Renal pelvis (tissue), 12 donors: Measurements from ENCODE around the gene CP. TPM values are rescaled to one million over a fixed set of nuclear protein-coding genes. Genes with fewer than 3 reads are reported as not detected.
"Not testable (repeated sequence)": the region's sequence is repeated elsewhere in the genome, so short reads cannot be mapped to it uniquely, and the experiment has no call there.

ENCODE experiments used
- DNase-seq: peaks from one replicate; pipeline ENCODE4 v3.0.0-alpha.2; 2013
- long read RNA-seq, 16 experiments: transcript quantifications; one replicate each; lab custom pipeline, GENCODE V29; 2026
- polyA plus RNA-seq, 3 donors: library from polyadenylated mRNA; unstranded; fragments of 120-200 nt; gene quantifications; one replicate each; pipeline ENCODE4 v1.2.1, GENCODE V29; 2013; ENCODE audit not compliant: insufficient read length in 3 of 3

The CP gene
- polyA plus RNA-seq = under 1 TPM; 0.33 to 0.70 (median 0.43) TPM
- long read RNA-seq, donor 1, partial matches to known transcripts = 28 of 28 reads
- long read RNA-seq, donor 1, other reads (novel, unspliced or antisense) = 0 of 28 reads
- long read RNA-seq, donor 2 = 0 reads
- long read RNA-seq, donor 3 = 0 reads
- long read RNA-seq, donor 4 = 0 reads
- long read RNA-seq, donor 5 = 0 reads
- long read RNA-seq, donor 6 = 0 reads
- long read RNA-seq, donor 7 = 0 reads
- long read RNA-seq, donor 8 = 0 reads
- long read RNA-seq, donor 9 = 0 reads
- long read RNA-seq, donor 10 = 0 reads
- long read RNA-seq, donor 11 = 0 reads
- long read RNA-seq, donor 12 = 0 reads
- long read RNA-seq, donor 13, partial matches to known transcripts = 53 of 53 reads
- long read RNA-seq, donor 13, other reads (novel, unspliced or antisense) = 0 of 53 reads
- long read RNA-seq, donor 14 = 0 reads
- long read RNA-seq, donor 15, partial matches to known transcripts = 50 of 50 reads
- long read RNA-seq, donor 15, other reads (novel, unspliced or antisense) = 0 of 50 reads
- long read RNA-seq, donor 16, partial matches to known transcripts = 28 of 28 reads
- long read RNA-seq, donor 16, other reads (novel, unspliced or antisense) = 0 of 28 reads

DNA sequence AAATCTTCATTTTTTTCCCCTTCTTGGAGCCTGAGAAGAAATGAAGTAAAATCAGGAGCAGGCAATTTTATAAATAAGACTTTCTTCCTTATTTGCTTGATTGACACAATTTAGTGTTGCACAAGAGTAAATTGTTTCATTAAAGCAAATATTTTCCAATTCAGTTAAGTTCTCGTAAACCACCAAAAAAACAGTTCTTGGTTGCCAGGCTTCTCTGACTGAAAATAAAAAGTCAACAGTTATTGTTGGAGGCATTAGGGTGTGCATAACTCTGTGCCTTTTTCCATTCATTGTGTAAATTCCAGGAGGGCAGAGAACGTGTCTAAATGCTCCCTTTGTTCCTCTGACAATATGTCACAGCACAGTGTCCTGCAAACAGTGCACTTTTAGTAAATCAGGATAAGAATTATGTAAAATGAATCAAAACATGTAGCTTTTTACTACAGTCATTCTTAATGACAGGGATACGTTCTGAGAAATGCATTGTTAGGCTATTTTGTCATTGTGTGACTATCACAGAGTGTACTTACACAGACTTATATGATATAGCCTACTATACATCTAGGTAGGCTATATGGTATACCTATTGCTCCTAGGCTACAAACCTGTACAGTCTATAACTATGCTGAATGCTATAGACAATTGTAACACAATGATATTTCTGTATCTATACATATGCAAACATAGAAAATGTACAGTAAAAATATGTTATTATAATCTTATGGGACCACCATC lies at the start of gene CP:
CP (minus strand) TSS at position 47 of the 735 bp plus-strand sequence; CDS start at position 10, 37 bp downstream.
- no peak for DNase-seq

DNA sequence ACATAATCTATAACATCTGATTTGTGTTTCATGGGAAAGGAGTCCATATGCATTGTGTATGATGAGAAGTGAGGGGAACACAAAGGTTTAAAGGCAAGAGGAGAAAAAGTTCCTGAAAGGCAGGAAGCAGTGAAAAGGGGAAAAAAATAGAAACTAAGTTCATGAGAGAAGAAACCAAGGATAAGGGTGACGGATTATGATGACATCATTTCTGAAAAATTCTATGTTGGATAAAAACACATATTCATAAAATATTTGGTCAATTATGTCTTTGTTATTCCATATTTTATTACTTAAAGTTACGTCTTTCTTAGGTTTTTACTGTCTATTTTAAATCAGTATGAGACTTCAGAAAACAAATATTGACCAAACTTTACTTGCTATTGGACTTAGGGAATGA lies 48.6 kb upstream of the CP start:
- DNase-seq = no peak

DNA sequence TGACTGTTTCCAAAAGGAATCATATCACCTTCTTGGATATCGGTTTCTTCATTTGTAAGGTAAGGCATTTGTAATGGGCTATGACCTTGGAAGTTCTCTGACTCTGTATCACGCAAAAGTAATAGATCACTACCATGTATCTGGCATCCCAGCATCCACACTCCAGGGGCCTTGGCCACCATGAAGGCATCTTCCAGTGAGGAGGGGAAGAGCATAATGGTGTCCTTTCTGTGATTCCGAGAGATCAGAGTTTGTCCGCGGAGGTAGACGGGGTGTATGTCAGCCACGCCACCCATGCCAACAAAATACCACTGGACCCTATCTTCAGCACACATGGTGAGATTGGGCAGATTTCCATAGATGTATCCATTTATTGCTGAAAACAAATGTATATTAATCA lies 48.1 kb upstream of the CP start:
- no peak for DNase-seq

DNA sequence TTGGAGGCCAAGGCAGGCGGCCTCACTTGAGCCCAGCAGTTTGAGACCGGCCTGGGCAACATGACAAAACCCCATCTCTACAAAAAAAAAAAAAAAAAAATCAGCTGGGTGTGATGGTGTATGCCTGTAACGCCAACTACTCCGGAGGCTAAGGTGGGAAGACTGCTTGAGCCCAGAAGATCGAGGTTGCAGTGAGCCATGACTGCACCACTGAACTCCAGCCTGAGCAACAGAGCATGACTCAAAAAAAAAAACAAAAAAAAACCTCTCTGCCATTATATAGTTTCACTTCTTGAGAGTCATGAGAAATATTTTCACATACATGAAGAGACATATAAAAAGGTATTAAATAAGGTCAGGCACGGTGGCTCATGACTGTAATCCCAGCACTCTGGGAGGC lies 45.9 kb upstream of the CP start:
- no peak for DNase-seq

DNA sequence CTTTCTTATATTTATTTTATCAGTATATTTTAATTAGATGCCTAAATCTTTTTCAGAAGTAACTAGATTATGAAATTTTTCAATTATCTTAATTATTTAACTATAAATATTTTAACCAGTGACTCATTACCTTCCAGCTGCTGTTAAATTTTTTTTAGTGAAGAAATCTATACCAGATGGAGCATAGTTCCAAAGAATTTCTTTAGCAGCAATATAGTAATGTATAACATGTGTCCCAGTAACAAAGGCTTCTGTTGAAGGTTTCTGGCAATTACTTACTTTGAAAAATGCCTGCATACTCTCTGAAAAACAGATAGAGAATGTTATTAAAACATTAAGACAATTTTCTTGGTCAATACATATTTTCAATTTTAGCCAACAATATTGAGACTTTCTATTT lies 45.1 kb upstream of the CP start:
- no peak for DNase-seq

DNA sequence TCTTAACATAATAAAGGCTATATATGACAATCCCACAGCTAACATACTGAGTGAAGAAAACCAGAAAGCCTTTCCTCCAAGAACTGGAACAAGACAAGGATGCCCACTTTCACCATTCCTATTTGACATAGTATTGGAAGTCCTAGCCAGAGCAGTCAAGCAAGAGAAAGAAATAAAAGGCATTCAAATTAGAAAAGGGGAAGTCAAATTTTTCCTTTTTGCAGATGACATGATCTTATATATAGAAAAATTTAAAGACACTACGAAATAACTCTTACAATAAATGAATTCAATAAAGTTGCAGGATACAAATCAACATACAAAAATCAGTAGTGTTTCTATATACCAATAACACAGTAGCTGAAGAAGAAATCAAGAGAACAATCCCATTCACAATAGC lies 42.2 kb upstream of the CP start:
- no peak for DNase-seq

DNA sequence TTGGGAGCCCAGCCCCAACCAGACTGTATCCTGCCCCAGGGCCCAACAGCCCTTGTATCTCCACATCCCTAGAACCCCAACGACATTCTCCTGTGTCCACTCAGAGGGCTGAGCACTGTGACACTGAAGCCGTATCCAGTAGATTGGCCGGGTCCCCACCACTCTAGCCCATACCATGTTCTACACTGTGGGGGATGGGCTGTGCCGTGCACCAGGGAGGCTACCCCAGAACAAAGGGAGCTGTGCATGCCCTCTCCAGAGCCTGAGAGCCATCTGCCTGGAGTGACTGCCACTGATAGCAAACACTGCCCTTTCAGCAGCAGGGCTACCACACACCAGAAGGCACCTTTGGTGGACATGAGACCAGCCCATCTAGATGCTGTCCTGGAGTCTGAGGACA lies 37.1 kb upstream of the CP start:
- no peak for DNase-seq

DNA sequence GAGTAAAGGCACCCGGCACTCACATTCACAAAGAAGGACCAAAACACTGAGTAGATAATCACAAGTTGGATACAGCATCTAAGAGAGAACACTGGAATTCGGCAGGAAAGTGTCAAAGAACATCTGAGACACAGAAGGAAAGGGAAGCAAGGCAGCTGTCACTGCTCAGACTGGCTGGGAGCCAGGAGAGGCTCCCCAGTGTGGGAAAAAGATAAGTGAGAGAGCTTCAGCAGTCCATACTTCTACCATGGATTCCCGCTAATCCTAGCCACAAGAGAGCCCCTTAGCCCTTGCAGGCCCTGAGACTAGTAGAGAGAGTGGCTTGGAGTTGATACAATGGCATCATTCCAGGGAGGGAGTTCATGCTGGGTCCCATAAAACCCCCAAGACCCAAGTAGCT lies 36.7 kb upstream of the CP start:
- DNase-seq = no peak

DNA sequence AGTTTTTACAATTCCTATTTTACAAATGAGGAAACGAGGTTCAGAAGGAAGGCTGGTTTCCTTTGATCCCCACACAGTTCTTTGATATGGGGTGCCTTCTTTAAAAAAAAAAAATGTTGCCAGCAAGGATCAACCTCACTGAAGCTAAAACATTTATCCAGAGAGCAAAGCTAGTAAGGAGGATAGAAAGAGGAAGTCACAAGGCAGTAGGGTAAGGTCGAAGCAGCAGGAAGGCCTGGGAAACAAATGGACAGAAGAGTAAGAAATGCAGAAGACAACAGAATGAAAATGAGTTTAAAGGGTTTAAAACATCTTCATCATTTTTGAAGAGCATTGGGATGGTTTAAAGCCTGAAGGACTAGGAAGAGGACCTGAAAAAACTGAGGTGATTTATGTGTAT lies 30.6 kb upstream of the CP start:
- no peak for DNase-seq

DNA sequence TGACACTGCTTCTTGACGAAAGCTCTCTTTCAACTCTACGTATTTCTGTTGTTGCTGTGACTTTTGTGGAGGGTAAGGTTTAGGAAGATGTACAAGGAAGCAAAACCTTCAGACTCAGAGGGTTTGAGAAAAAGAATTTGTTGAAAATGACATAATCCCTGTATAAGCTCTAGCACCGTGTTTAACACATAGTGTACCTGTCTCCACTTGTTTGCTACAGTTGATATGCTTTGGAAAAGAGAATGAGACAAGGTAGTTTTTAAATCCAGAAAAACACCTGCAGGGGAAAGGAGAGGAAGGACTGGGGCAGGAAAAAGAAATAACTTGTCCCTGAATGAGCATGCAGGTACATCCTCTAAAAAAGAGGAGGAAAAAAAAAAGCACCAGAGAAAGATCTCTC lies 29.6 kb upstream of the CP start:
- DNase-seq = no peak

DNA sequence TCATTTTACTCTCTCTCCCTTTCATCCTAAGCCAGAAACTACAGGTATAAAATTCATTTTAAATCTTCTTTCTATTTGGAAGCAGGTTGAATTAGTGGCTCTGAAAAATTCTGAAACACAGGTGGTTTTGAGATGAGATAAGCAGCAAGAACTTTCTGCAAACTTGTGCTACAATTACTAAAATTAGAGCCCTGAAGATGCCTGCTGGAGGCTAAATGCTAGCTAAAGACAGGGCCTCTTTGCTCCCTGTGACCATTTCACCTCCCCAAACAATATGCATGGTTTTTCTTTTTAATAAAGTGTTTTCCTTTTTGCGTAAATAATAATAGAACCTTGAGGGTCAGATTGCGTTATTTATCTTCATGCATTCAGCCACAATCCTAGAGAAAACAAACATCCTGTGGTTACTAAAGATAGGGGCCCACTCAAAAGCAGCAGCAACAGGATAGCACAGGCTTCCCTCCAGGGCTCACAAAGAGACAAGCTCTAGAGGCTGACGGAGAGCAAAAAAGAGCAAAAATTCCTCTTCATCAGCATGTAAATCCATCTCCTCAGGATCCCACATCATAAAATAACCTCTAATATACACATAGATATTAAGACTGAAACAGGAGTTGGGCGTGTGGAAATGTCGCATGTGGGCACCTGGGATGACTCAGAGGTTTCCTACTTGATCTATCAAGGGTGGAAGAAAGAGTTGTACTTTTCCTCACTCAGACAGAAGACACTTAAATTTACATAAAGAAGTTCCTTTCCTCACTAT lies 26.5 kb upstream of the CP start:
- DNase-seq = no peak

DNA sequence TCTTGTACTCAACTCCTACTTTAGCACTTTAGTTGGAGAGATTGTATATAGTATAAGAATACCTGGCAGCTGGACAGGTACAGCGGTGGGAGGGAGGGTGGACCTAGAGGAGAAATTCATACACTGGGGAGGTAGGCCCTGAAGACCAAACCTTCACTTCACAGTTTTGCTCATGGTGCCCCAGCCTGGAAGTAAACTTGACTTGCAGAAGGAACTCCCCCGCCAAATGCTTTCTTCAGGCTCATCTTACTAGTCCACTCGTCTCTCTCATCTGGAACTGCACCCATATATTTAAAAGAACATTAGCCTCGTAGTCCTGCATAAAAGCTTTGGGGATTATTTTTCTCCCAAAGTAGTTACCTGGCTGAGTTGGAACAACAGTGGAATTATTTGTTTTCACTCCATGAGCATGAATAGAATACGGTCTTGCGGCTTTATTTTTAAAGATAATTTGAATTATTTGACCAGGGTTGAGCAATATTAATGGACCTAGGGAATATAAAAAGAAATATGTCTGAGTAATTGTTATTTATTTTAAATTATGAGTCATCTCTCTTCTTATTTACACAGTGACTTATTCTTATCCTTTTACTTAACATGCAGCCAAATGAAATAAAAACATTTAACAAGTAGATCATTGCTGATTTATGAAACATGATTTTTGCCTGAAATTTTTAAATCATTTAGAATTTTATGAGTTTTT lies 25.5 kb upstream of the CP start:
- no peak for DNase-seq

DNA sequence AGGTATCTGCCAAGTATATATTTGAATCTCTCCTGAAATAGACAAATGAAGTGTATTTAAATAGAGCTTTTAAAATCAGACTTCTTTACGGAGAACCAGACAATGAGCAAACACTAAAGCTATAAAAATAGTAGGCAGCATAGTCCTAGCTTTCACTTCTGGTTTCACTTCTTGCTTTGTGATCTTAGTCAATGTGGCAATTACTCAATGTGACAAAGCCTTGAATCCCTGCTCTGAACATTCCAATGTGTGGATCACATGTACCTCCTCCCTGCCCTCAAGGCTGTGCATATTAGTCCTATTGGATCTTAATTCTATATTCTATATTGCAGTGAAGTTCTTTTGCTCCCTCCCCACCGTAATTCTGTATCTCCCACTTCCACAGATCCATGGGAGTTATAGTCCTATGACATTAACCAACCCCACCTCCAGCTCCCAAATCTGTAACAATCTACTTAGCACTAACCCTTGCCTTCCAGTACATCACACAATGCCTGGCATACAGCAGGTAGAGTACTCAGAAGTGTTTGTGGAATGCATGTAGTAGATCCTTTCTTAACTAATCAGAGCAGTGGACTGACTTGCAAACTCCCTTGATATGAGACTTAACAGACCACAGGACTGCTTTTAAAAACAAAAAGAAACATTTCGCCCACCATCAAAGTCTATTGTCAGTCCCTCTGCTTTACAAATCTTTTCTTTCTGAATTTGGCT lies 24.3 kb upstream of the CP start:
- no peak for DNase-seq

DNA sequence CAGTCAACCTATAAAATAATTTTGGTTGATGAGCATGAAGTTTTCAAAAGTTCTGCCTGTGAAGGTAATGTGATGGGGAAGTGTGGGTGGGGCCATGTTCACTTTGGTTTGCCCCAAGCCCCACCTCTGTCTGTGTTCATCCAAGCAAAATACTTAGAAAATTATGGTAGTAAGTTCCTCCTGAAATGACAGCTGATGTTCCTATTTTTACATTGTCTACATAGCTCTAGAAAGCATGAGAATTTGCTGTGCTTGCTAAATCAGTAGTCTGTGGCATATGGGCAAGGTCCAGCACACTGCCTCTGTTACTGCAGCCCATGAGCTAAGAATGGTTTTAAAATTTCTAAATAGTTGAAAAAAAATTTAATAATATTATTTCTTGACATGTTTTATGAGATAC lies 21.9 kb upstream of the CP start:
- no peak for DNase-seq

DNA sequence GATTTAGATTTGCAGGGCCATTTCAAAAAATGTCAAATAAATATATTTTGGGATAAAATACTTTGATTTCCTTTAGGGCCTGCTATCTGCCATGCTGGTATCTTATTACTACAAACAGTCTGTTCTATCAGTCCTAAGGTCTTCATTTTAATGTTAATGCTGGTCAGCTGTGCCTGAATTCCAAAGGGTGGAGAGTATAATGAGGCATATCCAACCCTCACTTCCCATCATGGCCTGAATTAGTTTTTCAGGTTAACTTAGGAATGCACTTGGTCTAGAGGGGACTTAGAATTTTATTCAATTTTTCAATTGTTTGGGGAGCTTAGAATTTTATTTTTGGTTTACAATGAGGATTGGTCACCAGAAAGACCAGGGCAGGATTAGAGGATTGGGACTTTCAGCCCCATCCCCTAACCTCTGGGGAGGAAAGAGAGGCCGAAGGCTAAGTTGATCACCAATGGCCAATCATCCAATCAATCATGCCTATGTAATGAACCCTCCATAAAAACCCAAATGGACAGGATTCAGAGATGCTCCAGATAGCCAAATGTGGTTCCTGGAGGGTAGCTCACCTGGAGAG lies 17.8 kb upstream of the CP start:
- DNase-seq = no peak

DNA sequence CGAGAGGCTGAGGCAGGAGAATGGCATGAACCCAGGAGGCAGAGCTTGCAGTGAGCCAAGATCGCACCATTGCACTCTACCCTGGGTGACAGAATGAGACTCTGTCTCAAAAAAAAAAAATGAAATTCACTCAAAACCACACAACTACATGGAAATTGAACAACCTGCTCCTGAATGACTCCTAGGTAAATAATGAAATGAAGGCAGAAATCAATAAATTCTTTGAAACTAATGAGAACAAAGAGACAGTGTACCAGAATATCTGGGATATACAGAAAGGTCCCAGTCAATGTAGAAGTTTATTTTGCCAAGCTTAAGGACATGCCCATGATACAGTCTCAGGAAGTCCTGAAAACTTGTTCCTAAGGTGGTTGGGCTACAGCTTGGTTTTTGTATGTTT lies 16.6 kb upstream of the CP start:
- not testable (repeated sequence) for DNase-seq

DNA sequence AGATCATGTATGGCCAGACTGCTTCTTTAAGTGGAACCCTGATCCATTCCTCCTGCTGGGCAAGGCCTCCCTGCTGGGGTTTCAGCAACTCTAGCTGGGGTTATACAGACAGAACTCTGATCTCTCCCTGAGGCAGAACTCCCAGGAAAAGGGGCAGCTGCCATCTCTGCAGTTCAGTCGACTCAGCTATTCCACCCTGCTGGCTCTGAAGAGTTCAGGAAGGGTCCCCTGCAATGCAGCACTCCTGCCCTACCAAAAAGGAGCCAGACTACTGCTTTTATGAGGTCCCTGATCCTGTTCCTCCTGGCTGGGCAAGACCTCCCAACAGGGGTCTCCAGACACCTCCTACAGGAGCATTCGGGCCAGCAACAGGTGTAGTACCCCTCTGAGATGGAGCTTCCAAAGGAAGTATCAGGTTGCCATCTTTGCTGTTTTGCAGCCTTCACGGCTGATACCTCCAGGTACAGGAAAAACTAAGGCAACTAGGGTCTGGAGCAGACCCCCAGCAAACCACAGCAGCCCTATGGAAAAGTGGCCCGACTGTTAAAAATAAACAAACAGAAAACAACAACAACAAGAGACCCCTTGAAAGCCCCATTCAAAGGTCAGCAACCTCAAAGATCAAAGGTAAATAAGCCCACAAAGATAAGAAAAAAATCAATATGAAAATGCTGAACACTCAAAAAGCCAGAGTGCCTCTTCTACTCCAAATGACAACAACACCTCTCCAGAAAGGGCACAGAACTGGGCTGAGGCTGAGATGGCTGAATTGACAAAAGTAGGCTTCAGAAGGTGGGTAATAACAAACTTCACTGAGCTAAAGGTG lies 14.2 kb upstream of the CP start:
- no peak for DNase-seq

DNA sequence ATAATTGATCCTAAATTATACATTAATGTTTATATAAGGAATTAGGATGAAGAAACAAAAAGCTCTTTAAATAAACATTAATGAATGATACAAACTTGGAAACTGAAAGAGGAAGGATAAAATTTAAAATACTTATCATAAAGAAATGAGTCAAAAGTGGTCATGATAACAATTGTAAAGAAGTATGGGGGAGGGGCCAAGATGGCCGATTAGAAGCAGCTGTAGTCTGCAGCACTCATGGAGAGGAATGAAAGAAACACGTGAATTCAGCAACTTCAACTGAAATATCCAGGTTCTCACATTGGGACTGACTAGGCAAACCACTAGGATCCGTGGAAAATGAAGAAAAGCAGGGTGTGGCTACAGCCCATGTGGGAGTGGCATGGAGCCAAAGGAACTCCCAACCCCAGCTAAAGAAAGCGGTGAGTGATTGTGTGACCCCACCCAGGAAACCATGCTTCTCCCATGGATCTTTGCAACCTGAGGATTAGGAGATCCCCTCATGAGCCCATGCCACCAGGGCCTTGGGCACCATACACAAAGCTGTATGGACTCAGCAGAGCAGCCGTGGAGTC lies 13.1 kb upstream of the CP start:
- no peak for DNase-seq

DNA sequence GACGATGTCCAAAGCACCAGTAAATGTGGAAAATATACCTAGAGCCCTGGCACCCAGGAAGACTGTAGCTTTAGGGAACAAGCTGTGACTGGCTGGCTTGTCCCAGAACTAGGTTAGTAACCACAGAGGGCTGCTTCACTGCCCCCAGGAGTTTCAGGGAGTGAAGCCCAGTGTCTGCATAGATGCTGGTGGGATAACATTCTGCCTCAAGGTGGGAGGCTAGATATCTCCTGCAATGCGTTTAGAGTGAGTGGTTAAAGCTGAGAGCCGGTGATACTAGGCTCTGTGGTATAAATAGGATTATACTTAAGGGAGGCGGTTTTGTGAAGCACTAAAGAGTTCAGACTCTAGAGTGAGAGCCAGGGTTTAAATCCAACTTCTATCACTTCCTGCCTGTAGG lies 11.7 kb upstream of the CP start:
- DNase-seq = no peak
